ENCODE data around the gene NLGN4Y.
"Not testable (repeated sequence)": the region's sequence is repeated elsewhere in the genome, so short reads cannot be mapped to it uniquely, and the experiment has no call there.

NLGN4Y gene

GRCh38 chrY:14834103-14835060 is 310.1 kb downstream of the NLGN4Y start:
- DNase-seq (ENCODE audit: low read depth): no peak
- no peak overlapping the region for H3K4me3 ChIP-seq (ENCODE audit: control insufficient read depth, low read depth, low read length)
- TF ChIP-seq, protein P1, sequence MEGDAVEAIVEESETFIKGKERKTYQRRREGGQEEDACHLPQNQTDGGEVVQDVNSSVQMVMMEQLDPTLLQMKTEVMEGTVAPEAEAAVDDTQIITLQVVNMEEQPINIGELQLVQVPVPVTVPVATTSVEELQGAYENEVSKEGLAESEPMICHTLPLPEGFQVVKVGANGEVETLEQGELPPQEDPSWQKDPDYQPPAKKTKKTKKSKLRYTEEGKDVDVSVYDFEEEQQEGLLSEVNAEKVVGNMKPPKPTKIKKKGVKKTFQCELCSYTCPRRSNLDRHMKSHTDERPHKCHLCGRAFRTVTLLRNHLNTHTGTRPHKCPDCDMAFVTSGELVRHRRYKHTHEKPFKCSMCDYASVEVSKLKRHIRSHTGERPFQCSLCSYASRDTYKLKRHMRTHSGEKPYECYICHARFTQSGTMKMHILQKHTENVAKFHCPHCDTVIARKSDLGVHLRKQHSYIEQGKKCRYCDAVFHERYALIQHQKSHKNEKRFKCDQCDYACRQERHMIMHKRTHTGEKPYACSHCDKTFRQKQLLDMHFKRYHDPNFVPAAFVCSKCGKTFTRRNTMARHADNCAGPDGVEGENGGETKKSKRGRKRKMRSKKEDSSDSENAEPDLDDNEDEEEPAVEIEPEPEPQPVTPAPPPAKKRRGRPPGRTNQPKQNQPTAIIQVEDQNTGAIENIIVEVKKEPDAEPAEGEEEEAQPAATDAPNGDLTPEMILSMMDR (IDR thresholded peaks at IDR 0.05; ENCODE audit: control insufficient read depth, insufficient read depth, low read depth, low read length, missing control alignments): no peak

DNA sequence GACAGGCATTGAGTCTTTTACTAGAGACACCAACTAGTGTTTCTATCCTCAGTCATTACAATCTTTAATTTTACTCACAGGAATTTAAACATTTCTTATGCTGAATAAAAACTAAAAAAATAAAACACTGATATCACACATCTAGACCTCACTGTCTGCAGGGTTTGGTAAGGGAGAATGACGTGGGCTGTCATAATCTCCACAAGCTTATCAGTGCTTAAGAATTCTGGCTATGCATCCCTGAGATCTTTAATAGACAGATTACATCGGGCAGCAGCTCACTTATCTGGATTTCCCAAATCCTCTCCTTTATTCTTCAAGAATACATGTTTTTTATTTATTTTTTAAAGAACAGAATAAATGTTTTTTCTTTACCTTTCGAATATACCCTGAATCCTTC is 313.1 kb downstream of the NLGN4Y start:
- no peak for DNase-seq (ENCODE audit: low read depth)
- H3K4me3 ChIP-seq (ENCODE audit: control insufficient read depth, low read depth, low read length): no peak overlapping the region
- TF ChIP-seq, protein P1 (IDR thresholded peaks at IDR 0.05; ENCODE audit: control insufficient read depth, insufficient read depth, low read depth, low read length, missing control alignments): no peak

DNA sequence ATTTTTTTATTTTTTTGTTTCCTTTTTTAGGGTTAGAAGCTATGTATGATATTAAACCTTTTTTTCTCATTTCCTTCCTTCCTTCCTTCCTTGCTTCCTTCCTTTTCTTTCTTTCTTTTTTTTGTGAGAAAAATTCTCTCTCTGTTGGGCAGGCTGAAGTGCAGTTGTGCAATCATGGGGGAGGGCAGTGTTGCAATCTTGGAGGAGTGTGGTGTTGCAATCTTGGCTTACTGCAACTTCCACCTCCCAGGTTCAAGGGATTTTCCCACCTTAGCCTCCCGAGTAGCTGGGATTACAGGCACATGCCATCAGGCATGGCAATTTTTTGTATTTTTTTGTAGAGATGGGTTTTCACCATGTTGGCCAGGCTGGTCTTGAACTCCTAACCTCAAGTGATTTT is 326.4 kb downstream of the NLGN4Y start:
- TF ChIP-seq, protein P1 (IDR thresholded peaks at IDR 0.05; ENCODE audit: control insufficient read depth, insufficient read depth, low read depth, low read length, missing control alignments): no peak
- no peak overlapping the region for H3K4me3 ChIP-seq (ENCODE audit: control insufficient read depth, low read depth, low read length)
- DNase-seq (ENCODE audit: low read depth): no peak

GRCh38 chrY:14860448-14860847 is 336.1 kb downstream of the NLGN4Y start:
- DNase-seq (ENCODE audit: low read depth): no peak
- no peak overlapping the region for H3K4me3 ChIP-seq (ENCODE audit: control insufficient read depth, low read depth, low read length)
- TF ChIP-seq, protein P1 (IDR thresholded peaks at IDR 0.05; ENCODE audit: control insufficient read depth, insufficient read depth, low read depth, low read length, missing control alignments): no peak

DNA sequence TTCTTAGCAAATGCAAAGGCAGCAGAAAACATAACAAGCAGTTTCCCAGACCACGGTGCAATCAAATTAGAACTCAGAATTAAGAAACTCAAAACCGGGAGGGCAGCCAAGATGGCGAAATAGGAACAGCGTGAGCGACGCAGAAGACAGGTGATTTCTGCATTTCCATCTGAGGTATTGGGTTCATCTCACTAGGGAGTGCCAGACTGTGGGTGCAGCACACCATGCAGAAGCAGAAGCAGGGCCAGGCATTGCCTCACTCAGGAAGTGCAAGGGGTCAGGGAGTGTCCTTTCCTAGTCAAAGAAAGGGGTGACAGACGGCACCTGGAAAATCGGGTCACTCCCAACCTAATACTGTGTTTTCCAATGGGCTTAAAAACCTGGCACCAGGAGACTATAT is 336.7 kb downstream of the NLGN4Y start:
- not testable (repeated sequence) for DNase-seq (ENCODE audit: low read depth); H3K4me3 ChIP-seq (ENCODE audit: control insufficient read depth, low read depth, low read length)

- TF ChIP-seq, protein P1 (IDR thresholded peaks at IDR 0.05; ENCODE audit: control insufficient read depth, insufficient read depth, low read depth, low read length, missing control alignments): no peak
- no peak overlapping the region for H3K4me3 ChIP-seq (ENCODE audit: control insufficient read depth, low read depth, low read length)
- DNase-seq (ENCODE audit: low read depth): no peak
Observed at GRCh38 chrY:14871971-14872370, 347.6 kb downstream of the NLGN4Y start.
